Keratinocyte (primary cell): ENCODE results near the gene ARHGAP10. TPM values are rescaled to one million over a fixed set of nuclear protein-coding genes. Genes with fewer than 3 reads are reported as not detected.
A peak's percentile ranks its signal among the peaks of the same experiment; 100 is the strongest.

Experiments used
- DNase-seq: peaks from one replicate; pipeline ENCODE4 v3.0.0-alpha.2; 2011; ENCODE audit warnings: low read depth, missing footprints, low spot score
- FAIRE-seq: peaks from 2 replicates; lab custom pipeline; 2011; peaks lifted over from hg19 to GRCh38; lab: Jason Lieb, UNC
- H2AFZ ChIP-seq: 2 replicates; pipeline ENCODE4 v1.6.0; 2012; ENCODE audit warnings: low read length, control low read depth, inconsistent platforms; ENCODE audit not compliant: control insufficient read depth
- H3K27ac ChIP-seq: 2 replicates; pipeline ENCODE4 v1.5.1; 2011; ENCODE audit warnings: low read length; ENCODE audit not compliant: control insufficient read depth, insufficient read depth
- H3K27me3 ChIP-seq: 3 replicates; pipeline ENCODE4 v1.6.0; 2011; ENCODE audit warnings: low read length; ENCODE audit not compliant: control insufficient read depth, insufficient read depth; ENCODE audit errors: extremely low read depth
- H3K36me3 ChIP-seq, 2 experiments: 2 replicates in 1 of 2; 3 replicates in 1 of 2; pipeline ENCODE4 v1.5.1; 2011; ENCODE audit warnings: low read length in 2 of 2, mild to moderate bottlenecking in 1 of 2; ENCODE audit not compliant: control insufficient read depth in 2 of 2, insufficient read depth in 2 of 2; ENCODE audit errors: extremely low read depth in 1 of 2
- H3K4me1 ChIP-seq: 3 replicates; pipeline ENCODE4 v1.5.1; 2011; ENCODE audit warnings: low read length; ENCODE audit not compliant: control insufficient read depth, insufficient read depth; ENCODE audit errors: extremely low read depth
- H3K4me2 ChIP-seq: 3 replicates; pipeline ENCODE4 v1.6.0; 2011; ENCODE audit warnings: low read depth, low read length; ENCODE audit not compliant: control insufficient read depth, insufficient read depth; ENCODE audit errors: extremely low read depth
- H3K4me3 ChIP-seq, 3 experiments: fragments of 200-600 bp in 1 of 3; sonication (generic) in 1 of 3; 2 replicates in 2 of 3; 3 replicates in 1 of 3; pipeline ENCODE4 v1.5.1; 2011 to 2016; ENCODE audit warnings: low read length in 3 of 3, mild to moderate bottlenecking in 3 of 3, control low read depth in 2 of 3, inconsistent platforms in 1 of 3, low read depth in 1 of 3, mixed read lengths in 1 of 3, mixed run types in 1 of 3, moderate library complexity in 1 of 3; ENCODE audit not compliant: control insufficient read depth in 2 of 3, insufficient read depth in 2 of 3; ENCODE audit errors: extremely low read depth in 1 of 3
- H3K79me2 ChIP-seq: 2 replicates; pipeline ENCODE4 v1.6.0; 2012; ENCODE audit warnings: low read length; ENCODE audit not compliant: control insufficient read depth, insufficient read depth
- H3K9ac ChIP-seq: 3 replicates; pipeline ENCODE4 v1.6.0; 2011; ENCODE audit warnings: low read length; ENCODE audit not compliant: control insufficient read depth, insufficient read depth; ENCODE audit errors: extremely low read depth
- H3K9me1 ChIP-seq: 3 replicates; pipeline ENCODE4 v1.6.0; 2011; ENCODE audit warnings: low read length; ENCODE audit not compliant: control insufficient read depth, insufficient read depth; ENCODE audit errors: extremely low read depth
- H3K9me3 ChIP-seq: 2 replicates; pipeline ENCODE4 v1.5.1; 2012; ENCODE audit warnings: low read depth, low read length; ENCODE audit not compliant: control insufficient read depth
- H4K20me1 ChIP-seq: 3 replicates; pipeline ENCODE4 v1.6.0; 2011; ENCODE audit warnings: low read length; ENCODE audit not compliant: control insufficient read depth, insufficient read depth; ENCODE audit errors: extremely low read depth
- EZH2 ChIP-seq: IDR thresholded peaks from one replicate; pipeline ENCODE4 v1.6.1; 2012; ENCODE audit warnings: inconsistent platforms, mild to moderate bottlenecking, low read length, moderate library complexity
- dilution Hi-C: fragments of 300-500 bp; cut with MboI; formaldehyde crosslinking; loops from one replicate; pipeline ENCODE4 v1.7.0; 2020; ENCODE audit warnings: low sequenced_read_pairs; ENCODE audit not compliant: extremely low pct_ligation_motif_present
- polyA plus RNA-seq, 5 experiments: library from polyadenylated mRNA; depleted of rRNA in 3 of 5; stranded (reverse) in 3 of 5; stranded (forward) in 1 of 5; unstranded in 1 of 5; fragments of >200 nt; gene quantifications; 1 replicate in 1 of 5; 2 replicates in 3 of 5; 3 replicates in 1 of 5; pipeline versions ENCODE4 v1.2.1 to v1.2.3, GENCODE V29; 2011 to 2012; ENCODE audit warnings: missing spikeins in 2 of 5, low read depth in 1 of 5, low replicate concordance in 1 of 5
- TF ChIP-seq, protein P1 (sequence below), 3 experiments: IDR thresholded peaks in 1 of 3; conservative IDR thresholded peaks in 1 of 3; optimal IDR thresholded peaks in 1 of 3; 2 replicates in 2 of 3; 3 replicates in 1 of 3; pipeline versions ENCODE3 to v1.5.1; 2011; ENCODE audit warnings: low read length in 3 of 3, mild to moderate bottlenecking in 3 of 3, moderate library complexity in 2 of 3, control low read depth in 1 of 3, inconsistent platforms in 1 of 3; ENCODE audit not compliant: insufficient read depth in 2 of 3; ENCODE audit errors: extremely low read depth in 1 of 3

The ARHGAP10 gene
- polyA plus RNA-seq, 1 donor (not counting 4 experiments of a cell fraction or from before 2014, with no cell fraction given), result 18.7 TPM

- H3K9me3 ChIP-seq, result no peaks in the 10 kb centered on the region
- H3K9me1 ChIP-seq, result no peaks in the 10 kb centered on the region
- peaks cover 87% of the 10 kb centered on the region for H3K79me2 ChIP-seq
- no peaks in the 10 kb centered on the region for H3K36me3 ChIP-seq
- H3K4me3 ChIP-seq, result peak overlapping the region in 2 of 3 experiments; percentile 45 to 55
- peak; percentile 49 for FAIRE-seq
- dilution Hi-C loops, result no loop called here
- no peaks in the 10 kb centered on the region for H3K27me3 ChIP-seq
- DNase-seq, result no peak
- no peak for TF ChIP-seq EZH2
- TF ChIP-seq, protein P1, sequence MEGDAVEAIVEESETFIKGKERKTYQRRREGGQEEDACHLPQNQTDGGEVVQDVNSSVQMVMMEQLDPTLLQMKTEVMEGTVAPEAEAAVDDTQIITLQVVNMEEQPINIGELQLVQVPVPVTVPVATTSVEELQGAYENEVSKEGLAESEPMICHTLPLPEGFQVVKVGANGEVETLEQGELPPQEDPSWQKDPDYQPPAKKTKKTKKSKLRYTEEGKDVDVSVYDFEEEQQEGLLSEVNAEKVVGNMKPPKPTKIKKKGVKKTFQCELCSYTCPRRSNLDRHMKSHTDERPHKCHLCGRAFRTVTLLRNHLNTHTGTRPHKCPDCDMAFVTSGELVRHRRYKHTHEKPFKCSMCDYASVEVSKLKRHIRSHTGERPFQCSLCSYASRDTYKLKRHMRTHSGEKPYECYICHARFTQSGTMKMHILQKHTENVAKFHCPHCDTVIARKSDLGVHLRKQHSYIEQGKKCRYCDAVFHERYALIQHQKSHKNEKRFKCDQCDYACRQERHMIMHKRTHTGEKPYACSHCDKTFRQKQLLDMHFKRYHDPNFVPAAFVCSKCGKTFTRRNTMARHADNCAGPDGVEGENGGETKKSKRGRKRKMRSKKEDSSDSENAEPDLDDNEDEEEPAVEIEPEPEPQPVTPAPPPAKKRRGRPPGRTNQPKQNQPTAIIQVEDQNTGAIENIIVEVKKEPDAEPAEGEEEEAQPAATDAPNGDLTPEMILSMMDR (optimal IDR thresholded peaks at IDR 0.05 in 1 of 3, IDR thresholded peaks at IDR 0.05 in 1 of 3, conservative IDR thresholded peaks at IDR 0.05 in 1 of 3; ENCODE audit: extremely low read depth in 1 of 3, insufficient read depth in 2 of 3, low read length in 3 of 3), result no peak
- H2AFZ ChIP-seq, result no peak overlapping the region
- H3K27ac ChIP-seq, result peak overlapping the region; percentile 62
- H3K4me2 ChIP-seq, result peak overlapping the region; percentile 78
- H4K20me1 ChIP-seq, result no peaks in the 10 kb centered on the region
- peaks cover 40% of the 10 kb centered on the region for H3K4me1 ChIP-seq
- H3K9ac ChIP-seq, result peak overlapping the region; percentile 45
Observed at GRCh38 chr4:147736458-147736857, 4.6 kb downstream of the ARHGAP10 start.

DNA sequence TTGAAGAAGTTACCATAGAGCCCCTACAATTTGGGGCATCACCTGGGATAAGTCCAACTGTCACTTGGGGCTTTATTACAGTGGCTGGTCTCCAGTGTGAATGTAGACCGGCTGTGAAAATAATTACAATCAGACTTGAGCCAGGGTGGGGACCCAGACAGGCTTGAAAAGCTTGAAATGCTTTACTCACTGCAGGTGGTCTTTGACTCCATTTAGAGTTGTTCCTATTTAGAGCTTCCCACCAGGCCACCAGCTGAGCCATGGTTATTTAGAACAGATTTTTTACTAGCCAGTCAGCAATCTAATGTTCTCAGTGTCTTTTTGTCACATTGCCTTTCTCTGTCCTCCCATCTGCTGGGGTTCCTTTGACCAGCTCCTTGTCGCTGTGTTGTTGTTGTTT, 5.7 kb downstream of the ARHGAP10 start:
- FAIRE-seq (no peak), DNase-seq (no peak)
- Histone ChIP-seq H4K20me1 (no peaks in the 10 kb centered on the region), H3K27ac (no peak overlapping the region), H3K9ac (no peak overlapping the region), H3K27me3 (no peaks in the 10 kb centered on the region), H3K9me1 (peaks cover 3% of the 10 kb centered on the region), H2AFZ (no peak overlapping the region), H3K36me3 (no peaks in the 10 kb centered on the region), H3K9me3 (no peaks in the 10 kb centered on the region), H3K4me2 (no peak overlapping the region), H3K79me2 (peaks cover 91% of the 10 kb centered on the region), H3K4me3 (no peak overlapping the region), H3K4me1 (peaks cover 44% of the 10 kb centered on the region)
- dilution Hi-C loops, result no loop called here
- no peak for TF ChIP-seq EZH2
- TF ChIP-seq, protein P1 (optimal IDR thresholded peaks at IDR 0.05 in 1 of 3, IDR thresholded peaks at IDR 0.05 in 1 of 3, conservative IDR thresholded peaks at IDR 0.05 in 1 of 3; ENCODE audit: extremely low read depth in 1 of 3, insufficient read depth in 2 of 3, low read length in 3 of 3), result no peak
